ENCODE data around the gene RAB29.

DNA sequence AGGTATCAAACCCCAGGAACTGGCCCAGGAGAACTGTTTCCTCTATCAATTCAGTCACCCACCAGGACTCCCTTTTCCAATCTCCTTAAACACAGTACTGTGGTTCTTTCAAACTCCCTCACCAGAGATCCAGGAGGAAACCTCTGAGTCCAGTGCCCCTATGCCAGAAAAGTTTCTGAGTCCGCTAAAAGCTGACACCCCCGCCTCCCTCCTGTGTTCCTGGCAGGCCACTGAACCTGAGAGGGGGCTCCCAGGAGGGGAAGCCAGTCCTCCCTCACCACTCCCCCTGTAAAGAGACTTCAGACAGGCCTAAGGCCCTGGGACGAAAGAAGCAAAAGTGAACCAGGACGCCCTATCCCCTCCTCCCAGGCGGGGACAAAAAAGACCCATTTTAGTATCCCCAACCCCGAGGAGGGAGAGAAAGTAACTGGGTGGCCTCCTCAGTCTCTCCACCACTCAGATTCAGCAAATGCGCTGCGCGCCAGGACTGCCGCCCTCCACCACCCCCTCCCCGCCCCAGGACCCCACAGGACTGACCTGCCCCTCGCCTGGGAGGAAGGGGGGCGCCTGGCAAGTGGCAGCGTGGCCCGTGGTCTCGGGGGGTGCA, 37.1 kb upstream of the RAB29 start:
- TF ChIP-seq FOXM1 (IDR thresholded peaks at IDR 0.05; ENCODE audit: low read depth) (no peak), RXRA (IDR thresholded peaks at IDR 0.05; ENCODE audit: borderline replicate concordance, low read depth) (no peak), RFX5 (IDR thresholded peaks at IDR 0.05; ENCODE audit: low read length) (0 out of 2 replicates have a peak, but pooled peaks have one; percentile 5), TEAD4 (IDR thresholded peaks at IDR 0.05; ENCODE audit: borderline replicate concordance, insufficient read depth) (no peak), YY1 (IDR thresholded peaks at IDR 0.05; ENCODE audit: low read depth) (no peak), EZH2phosphoT487 (IDR thresholded peaks at IDR 0.05; ENCODE audit: borderline replicate concordance, low read depth) (no peak)
- TF ChIP-seq, protein P1, sequence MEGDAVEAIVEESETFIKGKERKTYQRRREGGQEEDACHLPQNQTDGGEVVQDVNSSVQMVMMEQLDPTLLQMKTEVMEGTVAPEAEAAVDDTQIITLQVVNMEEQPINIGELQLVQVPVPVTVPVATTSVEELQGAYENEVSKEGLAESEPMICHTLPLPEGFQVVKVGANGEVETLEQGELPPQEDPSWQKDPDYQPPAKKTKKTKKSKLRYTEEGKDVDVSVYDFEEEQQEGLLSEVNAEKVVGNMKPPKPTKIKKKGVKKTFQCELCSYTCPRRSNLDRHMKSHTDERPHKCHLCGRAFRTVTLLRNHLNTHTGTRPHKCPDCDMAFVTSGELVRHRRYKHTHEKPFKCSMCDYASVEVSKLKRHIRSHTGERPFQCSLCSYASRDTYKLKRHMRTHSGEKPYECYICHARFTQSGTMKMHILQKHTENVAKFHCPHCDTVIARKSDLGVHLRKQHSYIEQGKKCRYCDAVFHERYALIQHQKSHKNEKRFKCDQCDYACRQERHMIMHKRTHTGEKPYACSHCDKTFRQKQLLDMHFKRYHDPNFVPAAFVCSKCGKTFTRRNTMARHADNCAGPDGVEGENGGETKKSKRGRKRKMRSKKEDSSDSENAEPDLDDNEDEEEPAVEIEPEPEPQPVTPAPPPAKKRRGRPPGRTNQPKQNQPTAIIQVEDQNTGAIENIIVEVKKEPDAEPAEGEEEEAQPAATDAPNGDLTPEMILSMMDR (IDR thresholded peaks at IDR 0.05), result no peak
- TF ChIP-seq, protein P2, sequence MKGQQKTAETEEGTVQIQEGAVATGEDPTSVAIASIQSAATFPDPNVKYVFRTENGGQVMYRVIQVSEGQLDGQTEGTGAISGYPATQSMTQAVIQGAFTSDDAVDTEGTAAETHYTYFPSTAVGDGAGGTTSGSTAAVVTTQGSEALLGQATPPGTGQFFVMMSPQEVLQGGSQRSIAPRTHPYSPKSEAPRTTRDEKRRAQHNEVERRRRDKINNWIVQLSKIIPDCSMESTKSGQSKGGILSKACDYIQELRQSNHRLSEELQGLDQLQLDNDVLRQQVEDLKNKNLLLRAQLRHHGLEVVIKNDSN (IDR thresholded peaks at IDR 0.05; ENCODE audit: borderline replicate concordance, low read depth), result no peak
